ENCODE data around the gene GYG2.

GRCh38 chrX:2831471-2832228 lies 2.9 kb downstream of the GYG2 start:
- TF ChIP-seq CTCF (conservative IDR thresholded peaks at IDR 0.05) (no peak), EZH2 (IDR thresholded peaks at IDR 0.05; ENCODE audit: low read depth) (no peak)

Data from PC-9 (cell line).